SIG-M5 (cell line): Measurements from ENCODE around the gene TCP11.

Experiments
- DNase-seq: peaks from one replicate; lab custom pipeline; 2025; lab: John Stamatoyannopoulos, UW

TCP11 gene

DNA sequence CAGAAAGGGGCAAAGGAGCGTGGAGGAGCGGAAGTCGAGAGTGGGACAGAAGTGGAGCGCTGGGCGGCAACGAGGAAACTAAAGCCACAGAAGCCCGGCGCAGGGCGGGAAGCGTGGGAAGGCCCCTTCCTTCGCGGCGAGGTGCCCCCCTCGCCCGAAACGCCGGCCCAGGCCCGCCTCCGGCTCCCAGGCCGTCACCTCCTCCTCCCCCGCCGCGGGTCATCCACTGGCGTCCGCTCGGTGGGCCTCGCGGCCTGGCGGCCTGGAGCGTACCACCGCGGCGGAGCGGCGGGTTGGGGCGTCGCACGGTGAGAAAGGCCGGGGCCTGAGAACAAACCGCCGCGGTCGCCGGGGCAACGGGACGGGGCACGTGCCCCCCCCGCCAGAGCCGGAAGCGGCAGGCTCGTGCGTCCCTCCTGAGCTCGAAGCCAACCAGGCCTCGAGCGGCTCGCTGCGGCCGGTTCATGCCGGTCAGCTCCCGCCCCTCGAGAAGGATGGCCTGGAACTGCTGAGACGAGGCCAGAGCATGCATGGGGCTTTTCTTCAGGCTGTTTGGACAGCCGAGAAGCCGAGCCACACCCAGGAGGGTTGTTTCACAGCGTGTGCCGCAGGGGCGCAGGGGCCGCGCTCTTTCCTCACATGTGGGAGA, at the start of gene TCP11:
Gene TCP11, minus strand, starts transcription at position 333 of the 649 bp plus-strand sequence. CDS start 469 bp downstream, outside the sequence.
- no peak for DNase-seq

- DNase-seq: no peak
Measured at GRCh38 chr6:35190306-35190705, 49.2 kb upstream of the TCP11 start.

GRCh38 chr6:35188886-35189285, 47.7 kb upstream of the TCP11 start:
- no peak for DNase-seq

DNA sequence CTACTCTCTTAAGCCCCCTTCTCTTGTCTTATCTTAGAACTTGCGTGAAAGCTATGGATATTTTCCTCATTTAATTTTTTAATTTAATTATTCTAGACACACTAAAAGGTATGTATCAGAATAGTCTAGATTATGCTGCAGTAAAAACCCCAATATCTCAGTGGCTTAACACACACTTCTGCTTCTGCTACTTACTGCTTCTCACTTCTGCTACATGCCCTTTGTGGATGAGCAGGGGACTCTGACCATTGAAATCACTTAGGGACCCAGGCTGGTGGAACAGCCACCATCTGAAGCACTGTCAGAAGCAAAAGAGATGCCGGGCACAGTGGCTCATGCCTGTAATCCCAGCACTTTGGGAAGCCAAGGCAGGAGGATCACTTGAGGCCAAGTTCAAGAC, 45.4 kb upstream of the TCP11 start:
- DNase-seq: no peak

DNA sequence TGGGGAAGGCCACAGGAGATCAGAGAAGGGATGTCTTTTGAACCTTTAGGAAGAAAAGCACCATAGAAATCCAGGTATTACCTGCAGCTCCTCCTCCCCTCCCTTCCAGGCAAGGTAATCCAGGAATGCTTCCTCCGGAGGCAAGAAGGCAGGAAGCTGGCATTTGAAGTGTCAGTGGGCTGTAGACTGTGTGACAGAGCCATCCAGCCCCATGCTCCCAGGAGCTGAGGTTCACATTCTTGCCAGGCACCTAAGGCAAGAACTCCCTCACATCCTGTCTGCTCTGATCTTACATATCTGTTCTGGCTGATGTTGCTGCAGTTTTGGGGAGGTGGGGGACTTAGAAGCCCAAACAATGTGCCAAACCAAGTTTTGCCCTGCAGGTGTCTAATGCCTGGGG, 44.8 kb upstream of the TCP11 start:
- DNase-seq: no peak

DNA sequence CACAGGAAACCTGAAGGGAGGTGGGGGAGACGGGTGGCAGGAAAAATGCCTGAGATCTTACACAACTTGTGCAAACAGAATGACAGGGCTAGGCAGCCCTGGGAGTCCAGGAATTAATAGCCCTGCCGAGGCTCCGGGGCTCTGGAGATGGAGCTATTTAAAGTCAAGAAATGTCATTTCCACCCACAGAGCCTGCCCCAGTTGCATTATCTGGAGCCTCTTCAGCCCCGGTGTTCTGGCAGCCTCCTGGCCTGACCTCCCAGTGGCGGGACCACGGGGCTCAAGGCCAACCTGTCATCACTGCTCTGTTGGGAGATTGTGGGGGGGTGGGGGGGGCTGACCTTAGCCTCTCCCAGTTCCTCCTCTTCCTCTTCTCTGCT, 44.2 kb upstream of the TCP11 start:
- DNase-seq: no peak

DNA sequence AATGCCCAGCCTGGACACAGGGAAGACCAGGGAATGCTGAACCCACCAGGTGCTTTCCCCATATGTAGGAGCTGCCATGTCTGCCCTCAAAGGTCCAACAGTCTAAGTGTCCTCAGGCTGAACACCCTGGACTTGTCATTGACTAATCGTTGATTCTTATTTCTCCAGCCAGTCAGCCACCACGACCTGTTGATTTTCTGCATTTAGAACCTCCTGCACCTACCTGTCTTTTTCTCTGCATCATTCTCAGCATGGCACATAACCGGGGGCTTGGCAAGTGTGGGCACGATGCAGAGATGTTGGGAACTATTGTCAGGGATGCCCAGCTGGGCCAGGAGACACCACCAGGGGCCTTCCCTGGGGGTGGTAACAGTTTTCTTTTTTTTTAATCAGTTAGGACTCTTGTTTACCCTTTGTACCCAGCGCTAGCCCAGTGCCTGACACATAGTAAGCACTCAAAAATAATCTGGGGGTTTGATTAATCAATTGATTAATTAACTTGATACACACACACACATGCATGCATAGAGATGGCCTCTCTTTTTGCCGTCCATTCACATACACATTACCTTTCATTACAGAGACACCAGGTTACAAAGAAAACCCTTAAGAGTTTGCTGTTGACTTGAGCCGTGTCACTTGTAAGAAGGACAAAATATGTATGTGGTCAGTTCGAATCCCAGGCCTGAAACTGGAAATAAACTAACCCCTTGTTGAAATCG, 43.6 kb upstream of the TCP11 start:
- DNase-seq: no peak

DNA sequence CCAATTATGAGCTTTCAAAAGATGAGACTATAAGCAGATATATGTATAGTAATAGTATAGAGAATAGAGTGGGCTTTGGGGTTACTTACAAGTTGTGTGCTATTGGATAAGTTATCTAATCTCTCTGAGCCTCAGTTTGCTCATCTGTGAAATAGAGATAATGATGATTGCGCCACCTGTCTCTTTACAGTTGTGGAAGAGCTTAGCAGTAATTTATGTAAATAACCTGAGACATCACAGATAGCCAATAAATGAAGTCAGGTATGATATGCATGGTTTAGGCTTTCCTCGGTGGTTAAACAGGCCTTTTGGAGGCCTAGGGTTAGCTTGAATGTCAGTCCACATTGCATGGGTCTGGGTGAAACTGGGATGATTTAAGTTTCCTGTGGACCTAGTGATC, 42.8 kb upstream of the TCP11 start:
- DNase-seq: no peak

DNA sequence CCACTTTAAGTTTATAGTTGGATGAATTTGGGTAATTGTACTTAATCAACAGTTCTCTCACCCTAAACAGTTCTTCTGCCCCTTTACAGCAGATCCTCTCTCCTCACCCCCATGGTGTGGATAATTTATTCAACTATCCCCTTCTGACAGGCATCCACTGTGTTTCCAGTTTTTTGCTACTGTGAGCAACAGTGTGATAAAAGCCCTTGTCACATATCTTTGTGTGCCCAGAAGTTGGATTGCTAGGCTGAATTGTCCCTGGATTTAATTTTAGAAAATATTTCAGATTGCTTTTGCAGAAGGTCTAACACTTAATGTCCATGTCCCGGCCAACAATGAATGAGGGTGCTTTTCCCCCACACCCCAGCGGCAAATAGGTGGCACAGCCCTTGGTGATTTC, 42.1 kb upstream of the TCP11 start:
- no peak for DNase-seq

- DNase-seq: no peak
Measured at GRCh38 chr6:35181933-35182612, 40.9 kb upstream of the TCP11 start.

DNA sequence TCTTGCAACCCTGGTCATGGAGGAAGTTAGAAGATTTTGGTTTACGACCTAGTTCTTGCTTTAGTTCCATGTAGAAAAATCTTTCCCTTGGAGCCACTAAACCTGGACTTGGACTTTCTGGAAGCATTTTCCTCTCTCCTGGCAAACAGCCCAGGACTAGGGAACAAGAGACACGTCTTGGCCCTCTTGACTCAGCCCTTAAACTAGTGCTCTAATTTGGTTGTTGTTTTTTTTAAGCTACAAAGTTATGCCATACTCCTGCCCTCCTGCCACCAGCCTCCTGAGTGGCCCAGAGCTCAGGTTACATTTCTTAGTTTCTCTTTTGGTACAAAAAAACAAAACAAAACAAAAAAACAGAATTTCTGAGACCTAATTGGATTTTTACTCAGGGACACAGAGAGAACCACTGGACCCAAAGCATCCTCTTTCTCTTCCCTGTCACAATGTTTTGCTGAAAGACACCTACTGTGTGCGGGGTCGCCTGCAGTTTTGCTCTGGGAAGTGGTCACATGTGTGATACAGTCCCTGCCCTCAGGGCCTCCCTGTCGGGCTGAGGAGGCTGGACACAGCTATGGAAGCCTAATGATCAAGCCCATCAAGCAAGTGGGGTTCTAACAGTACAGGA, 40.3 kb upstream of the TCP11 start:
- no peak for DNase-seq

DNA sequence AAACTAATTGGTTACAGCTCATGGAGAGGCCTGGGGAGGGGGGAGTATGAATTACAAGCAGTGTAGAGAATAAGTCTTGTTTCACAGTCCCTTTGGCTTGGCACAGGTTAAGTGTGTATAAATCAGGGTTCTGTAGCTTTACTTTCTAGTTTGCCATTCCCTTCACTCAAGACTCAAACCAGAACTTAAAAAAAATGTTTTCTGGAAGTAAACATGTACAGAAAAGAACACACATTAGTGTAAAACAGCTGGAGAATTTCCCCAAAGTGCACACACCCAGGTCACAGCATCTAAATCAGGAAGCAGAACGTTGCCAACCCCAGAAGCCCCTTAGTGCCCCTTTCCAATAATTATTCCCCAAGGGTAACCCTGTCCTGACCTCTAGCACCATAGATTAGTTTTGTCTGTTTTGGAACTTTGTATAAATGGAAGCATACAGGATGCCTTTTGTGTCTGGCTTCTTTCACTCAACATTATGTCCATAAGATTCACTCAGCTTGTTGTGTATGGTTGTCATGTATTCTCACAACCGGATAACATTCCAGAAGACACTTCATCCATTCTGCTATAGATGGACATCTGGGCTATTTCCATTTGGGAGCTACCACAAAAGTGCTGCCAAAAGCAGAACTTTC, 38.9 kb upstream of the TCP11 start:
- DNase-seq: no peak

GRCh38 chr6:35178932-35179832, 38.0 kb upstream of the TCP11 start:
- no peak for DNase-seq

DNA sequence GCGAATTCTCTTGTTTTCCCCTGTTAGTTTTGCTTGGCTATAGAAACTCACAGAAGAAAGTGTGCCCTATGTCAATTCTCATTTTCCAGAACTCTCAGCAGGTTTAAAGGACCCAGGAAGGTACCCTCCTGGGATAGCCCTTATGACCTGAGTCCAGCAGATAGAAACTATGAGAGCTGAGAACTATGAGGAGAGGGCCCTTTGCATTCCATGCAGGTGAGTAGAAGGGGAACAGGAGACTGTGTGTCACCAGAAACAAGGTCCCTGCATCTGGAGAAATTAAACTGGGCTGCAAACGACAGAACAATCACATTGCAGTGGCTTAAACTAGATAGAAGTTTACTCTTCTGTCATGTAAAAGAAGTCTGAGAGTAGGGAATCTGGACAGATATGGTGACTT, 36.9 kb upstream of the TCP11 start:
- no peak for DNase-seq

GRCh38 chr6:35177596-35177995, 36.5 kb upstream of the TCP11 start:
- no peak for DNase-seq

GRCh38 chr6:35177157-35177556, 36.0 kb upstream of the TCP11 start:
- DNase-seq: no peak

DNA sequence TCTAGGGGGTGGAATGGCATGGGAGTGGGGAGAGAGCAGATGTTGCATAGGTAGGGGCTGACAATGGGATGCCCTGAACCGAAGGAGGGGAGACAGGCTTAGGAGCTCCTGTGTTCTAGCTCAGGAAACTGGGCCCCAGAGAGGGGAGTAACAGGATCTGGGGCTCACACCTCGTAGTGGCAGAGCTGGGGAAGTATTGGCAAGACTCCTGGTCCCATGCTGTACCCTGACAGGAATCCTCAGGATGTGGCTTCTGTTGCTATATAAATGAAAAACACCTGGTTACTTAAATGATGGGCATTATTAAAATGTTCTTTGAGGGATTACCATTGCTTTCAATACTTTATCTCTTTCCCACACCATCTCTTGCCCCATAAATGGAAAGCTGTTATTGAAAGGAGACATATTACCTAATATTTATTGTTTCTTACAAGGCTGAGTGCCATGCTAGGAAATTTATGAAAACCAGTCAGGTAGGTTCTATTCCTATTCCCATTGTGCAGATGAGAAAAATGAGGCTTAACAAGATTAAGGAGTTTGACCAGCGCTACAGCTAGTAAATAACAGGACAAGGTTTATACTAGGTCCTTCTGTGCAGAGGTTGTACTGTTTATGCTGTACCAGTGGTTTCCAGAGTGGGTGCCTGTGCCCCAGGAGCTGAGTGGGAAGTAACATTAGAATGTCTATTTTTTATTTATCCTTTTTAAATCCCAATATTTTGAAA, 35.3 kb upstream of the TCP11 start:
- DNase-seq: no peak

- no peak for DNase-seq
Measured at GRCh38 chr6:35174501-35174900, 33.4 kb upstream of the TCP11 start.

- DNase-seq: no peak
Measured at GRCh38 chr6:35174088-35174434, 32.9 kb upstream of the TCP11 start.

GRCh38 chr6:35173427-35174087, 32.4 kb upstream of the TCP11 start:
- DNase-seq: no peak
